ENCODE results near the gene FMO5.
"Not testable (repeated sequence)": the region's sequence is repeated elsewhere in the genome, so short reads cannot be mapped to it uniquely, and the experiment has no call there.

The FMO5 gene

DNA sequence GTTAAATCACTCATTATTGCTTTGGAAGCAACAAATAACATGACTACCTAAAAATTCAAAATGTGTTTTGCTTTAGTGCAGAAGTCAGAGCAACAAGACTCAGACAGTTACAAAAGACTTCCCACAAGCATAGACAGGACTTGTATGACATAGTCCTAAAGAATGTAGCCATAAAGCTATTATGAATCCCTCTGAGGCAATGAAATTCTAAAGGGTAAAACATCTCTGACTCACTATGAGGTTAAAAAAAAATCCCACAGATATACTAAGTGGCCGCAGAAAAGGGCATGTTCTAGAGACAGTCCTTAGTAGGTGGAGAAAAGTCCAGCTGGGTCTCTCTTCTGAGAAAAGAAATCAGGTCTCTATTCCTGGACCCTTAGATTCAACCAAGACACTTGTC is 57.8 kb downstream of the FMO5 start:
- Histone ChIP-seq H3K9me3 (ENCODE audit: control insufficient read depth in 1 of 2, low read length in 2 of 2) (no peaks in the 10 kb centered on the region), H3K27ac (ENCODE audit: low read length) (peak overlapping the region; percentile 15), H3K36me3 (ENCODE audit: control insufficient read depth in 1 of 2, insufficient read depth in 2 of 2, low read length in 2 of 2) (peaks cover 0 to 17% of the 10 kb centered on the region in 2 donors), H3K4me1 (ENCODE audit: control insufficient read depth in 1 of 2, insufficient read depth in 2 of 2, low read length in 2 of 2) (peaks cover 18 to 20% of the 10 kb centered on the region in 2 donors), H3K4me3 (ENCODE audit: low read depth in 1 of 2, low read length in 2 of 2) (no peak overlapping the region), H3K27me3 (ENCODE audit: low read depth, low read length) (no peaks in the 10 kb centered on the region)

DNA sequence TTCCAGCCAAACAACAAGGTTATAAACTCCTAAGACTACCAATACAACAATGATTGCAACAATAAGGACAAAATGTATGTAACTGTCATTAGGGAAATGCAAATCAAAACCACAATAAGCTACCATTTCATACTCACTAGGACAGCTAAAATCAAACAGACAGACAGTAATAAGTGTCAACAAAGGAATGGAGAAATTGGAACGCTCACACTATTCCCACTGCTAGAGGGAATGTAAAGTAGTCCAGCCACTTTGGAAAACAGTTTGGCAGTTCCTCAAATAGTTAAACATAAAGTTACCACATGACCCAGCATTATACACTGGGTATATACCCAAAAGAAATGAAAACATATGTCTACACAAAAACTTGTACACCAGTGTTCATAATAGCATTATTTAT is 62.1 kb downstream of the FMO5 start:
- peaks cover 37 to 59% of the 10 kb centered on the region in 2 donors for H3K36me3 ChIP-seq (ENCODE audit: control insufficient read depth in 1 of 2, insufficient read depth in 2 of 2, low read length in 2 of 2)
- no peaks in the 10 kb centered on the region for H3K4me1 ChIP-seq (ENCODE audit: control insufficient read depth in 1 of 2, insufficient read depth in 2 of 2, low read length in 2 of 2)
- H3K9me3 ChIP-seq (ENCODE audit: control insufficient read depth in 1 of 2, low read length in 2 of 2), result no peaks in the 10 kb centered on the region
- H3K27ac ChIP-seq (ENCODE audit: low read length), result no peak overlapping the region
- H3K27me3 ChIP-seq (ENCODE audit: low read depth, low read length), result no peaks in the 10 kb centered on the region
- no peak overlapping the region for H3K4me3 ChIP-seq (ENCODE audit: low read depth in 1 of 2, low read length in 2 of 2)

DNA sequence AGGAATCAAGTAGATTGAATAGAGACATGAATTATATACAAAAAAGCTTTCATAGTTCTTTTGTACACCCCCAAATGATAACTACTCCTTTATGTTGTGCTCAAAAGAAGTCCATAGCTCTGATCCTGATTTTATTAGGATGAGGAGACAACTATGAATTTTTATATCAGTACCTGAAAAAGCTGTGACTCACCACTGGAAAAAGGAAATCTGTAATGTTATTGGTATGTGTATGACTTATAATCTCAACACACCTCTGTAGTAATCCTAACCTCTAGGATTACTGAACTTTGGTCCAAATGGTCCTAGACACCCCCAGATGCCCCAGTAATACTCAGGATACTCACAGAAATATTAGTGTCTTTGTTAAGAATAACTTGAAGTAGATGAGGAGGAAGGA is 63.0 kb downstream of the FMO5 start:
- Histone ChIP-seq H3K27me3 (ENCODE audit: low read depth, low read length) (no peaks in the 10 kb centered on the region), H3K4me3 (ENCODE audit: low read depth in 1 of 2, low read length in 2 of 2) (no peak overlapping the region), H3K9me3 (ENCODE audit: control insufficient read depth in 1 of 2, low read length in 2 of 2) (no peaks in the 10 kb centered on the region), H3K36me3 (ENCODE audit: control insufficient read depth in 1 of 2, insufficient read depth in 2 of 2, low read length in 2 of 2) (peaks cover 43 to 67% of the 10 kb centered on the region in 2 donors), H3K4me1 (ENCODE audit: control insufficient read depth in 1 of 2, insufficient read depth in 2 of 2, low read length in 2 of 2) (no peaks in the 10 kb centered on the region), H3K27ac (ENCODE audit: low read length) (no peak overlapping the region)

DNA sequence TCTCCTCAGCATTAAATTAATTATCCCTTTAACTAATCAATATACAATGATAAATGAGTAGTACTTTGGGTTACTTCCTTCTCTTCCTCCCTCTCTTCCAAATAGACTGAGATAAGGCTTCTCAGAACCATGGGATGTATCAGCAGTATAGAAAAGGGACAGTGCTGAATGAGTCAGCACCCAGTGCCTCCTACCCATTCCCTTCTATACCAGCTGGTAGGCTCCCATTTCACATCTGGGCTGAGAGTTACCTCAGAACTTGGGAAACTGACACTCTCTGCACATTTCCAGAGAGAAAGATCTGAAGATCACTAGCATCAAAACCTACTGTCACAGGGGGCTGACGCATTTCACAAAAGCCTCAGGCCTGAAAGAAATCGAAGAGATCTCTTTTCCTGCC is 68.0 kb downstream of the FMO5 start:
- H3K36me3 ChIP-seq (ENCODE audit: control insufficient read depth in 1 of 2, insufficient read depth in 2 of 2, low read length in 2 of 2), result peaks cover 54 to 75% of the 10 kb centered on the region in 2 donors

DNA sequence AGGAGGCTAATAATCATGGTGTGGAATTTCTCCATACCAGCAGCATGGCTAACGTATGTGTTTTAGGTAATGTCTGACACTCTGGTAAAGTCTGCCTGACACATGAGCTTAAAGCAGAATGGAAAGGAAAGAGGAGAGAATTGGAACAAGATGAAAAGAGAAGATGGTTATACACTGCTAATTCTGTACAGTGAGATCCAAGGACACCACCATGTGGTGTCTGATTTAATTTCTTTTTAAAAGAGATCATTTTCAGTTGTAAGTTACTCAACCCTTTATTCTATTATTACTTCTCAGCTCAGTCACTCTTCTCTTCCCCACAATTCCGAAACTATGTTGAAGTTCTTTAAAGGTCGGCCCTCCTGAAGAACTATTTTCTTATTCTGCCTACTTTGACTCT is 68.5 kb downstream of the FMO5 start:
- Histone ChIP-seq H3K4me1 (ENCODE audit: control insufficient read depth in 1 of 2, insufficient read depth in 2 of 2, low read length in 2 of 2) (no peaks in the 10 kb centered on the region), H3K4me3 (ENCODE audit: low read depth in 1 of 2, low read length in 2 of 2) (no peak overlapping the region), H3K36me3 (ENCODE audit: control insufficient read depth in 1 of 2, insufficient read depth in 2 of 2, low read length in 2 of 2) (peaks cover 51 to 70% of the 10 kb centered on the region in 2 donors), H3K27me3 (ENCODE audit: low read depth, low read length) (no peaks in the 10 kb centered on the region), H3K27ac (ENCODE audit: low read length) (no peak overlapping the region), H3K9me3 (ENCODE audit: control insufficient read depth in 1 of 2, low read length in 2 of 2) (no peaks in the 10 kb centered on the region)

More for the DNA sequence above, 68.0 kb downstream of the FMO5 start:
- H3K27me3 ChIP-seq (ENCODE audit: low read depth, low read length); H3K27ac ChIP-seq (ENCODE audit: low read length); H3K4me1 ChIP-seq (ENCODE audit: control insufficient read depth in 1 of 2, insufficient read depth in 2 of 2, low read length in 2 of 2); H3K9me3 ChIP-seq (ENCODE audit: control insufficient read depth in 1 of 2, low read length in 2 of 2); H3K4me3 ChIP-seq (ENCODE audit: low read depth in 1 of 2, low read length in 2 of 2): not testable (repeated sequence)

DNA sequence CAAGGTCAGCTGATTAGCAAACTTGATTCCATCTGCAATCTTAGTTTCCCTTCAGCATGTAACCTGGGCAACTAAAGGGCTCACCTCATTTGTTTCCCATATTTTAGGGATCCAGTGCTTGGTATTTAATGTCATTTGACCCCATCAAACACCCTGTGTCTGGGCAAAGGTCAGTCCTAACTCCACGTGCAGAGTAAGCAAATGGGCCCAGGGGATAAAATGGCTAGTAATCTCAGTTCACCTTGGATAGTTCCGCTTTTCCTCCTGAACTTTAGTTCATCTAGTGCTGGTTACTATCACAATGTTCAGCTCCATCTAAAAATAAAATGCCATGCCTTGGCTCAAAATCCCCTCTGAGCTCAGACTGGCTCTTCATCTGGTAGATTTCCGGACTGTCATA is 72.4 kb downstream of the FMO5 start:
- Histone ChIP-seq H3K4me1 (ENCODE audit: control insufficient read depth in 1 of 2, insufficient read depth in 2 of 2, low read length in 2 of 2) (no peaks in the 10 kb centered on the region), H3K27me3 (ENCODE audit: low read depth, low read length) (no peaks in the 10 kb centered on the region), H3K27ac (ENCODE audit: low read length) (no peak overlapping the region), H3K4me3 (ENCODE audit: low read depth in 1 of 2, low read length in 2 of 2) (no peak overlapping the region), H3K36me3 (ENCODE audit: control insufficient read depth in 1 of 2, insufficient read depth in 2 of 2, low read length in 2 of 2) (peaks cover 14 to 32% of the 10 kb centered on the region in 2 donors), H3K9me3 (ENCODE audit: control insufficient read depth in 1 of 2, low read length in 2 of 2) (no peaks in the 10 kb centered on the region)

DNA sequence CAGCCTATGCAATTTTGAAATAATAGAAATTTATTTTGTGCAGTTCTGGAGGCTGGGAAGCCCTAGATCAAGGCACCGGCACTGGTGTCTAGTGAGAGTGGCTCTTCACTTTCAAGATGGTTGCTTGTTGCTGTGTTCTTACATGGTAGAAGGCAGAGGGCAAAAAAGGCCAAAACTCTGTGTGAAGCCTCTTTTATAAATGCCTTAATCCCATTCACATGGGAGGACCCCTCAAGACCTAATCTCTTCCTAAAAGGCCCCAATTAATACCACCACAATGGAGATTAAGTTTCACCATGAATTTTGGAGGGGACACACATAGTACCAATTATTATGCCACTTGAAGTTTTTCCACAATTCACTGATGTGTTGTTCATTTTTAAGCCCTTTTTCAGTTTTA is 73.9 kb downstream of the FMO5 start:
- Histone ChIP-seq H3K27ac (ENCODE audit: low read length) (no peak overlapping the region), H3K36me3 (ENCODE audit: control insufficient read depth in 1 of 2, insufficient read depth in 2 of 2, low read length in 2 of 2) (peaks cover 12 to 18% of the 10 kb centered on the region in 2 donors), H3K27me3 (ENCODE audit: low read depth, low read length) (no peaks in the 10 kb centered on the region), H3K4me3 (ENCODE audit: low read depth in 1 of 2, low read length in 2 of 2) (no peak overlapping the region), H3K9me3 (ENCODE audit: control insufficient read depth in 1 of 2, low read length in 2 of 2) (no peaks in the 10 kb centered on the region), H3K4me1 (ENCODE audit: control insufficient read depth in 1 of 2, insufficient read depth in 2 of 2, low read length in 2 of 2) (no peaks in the 10 kb centered on the region)

DNA sequence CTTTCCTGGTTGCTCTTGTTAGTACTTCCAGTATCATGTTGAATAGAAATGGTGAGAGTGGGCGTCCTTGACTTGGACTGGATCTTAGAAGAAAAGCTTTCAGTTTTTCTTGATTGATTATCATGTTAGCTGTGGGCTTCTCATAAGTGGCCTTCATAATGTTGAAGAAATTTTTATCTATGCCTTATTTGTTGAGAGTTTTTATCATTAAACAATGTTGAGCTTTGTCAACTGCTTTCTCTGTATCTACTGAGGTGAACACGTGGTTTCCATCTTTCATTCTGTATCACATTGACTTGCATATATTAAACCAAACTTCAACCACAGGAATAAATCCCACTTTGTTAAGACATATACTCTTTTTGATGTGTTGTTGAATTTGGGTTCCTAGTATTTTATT is 82.3 kb downstream of the FMO5 start:
- H3K36me3 ChIP-seq (ENCODE audit: control insufficient read depth in 1 of 2, insufficient read depth in 2 of 2, low read length in 2 of 2), result no peaks in the 10 kb centered on the region
- H3K4me3 ChIP-seq (ENCODE audit: low read depth in 1 of 2, low read length in 2 of 2), result no peak overlapping the region
- H3K27ac ChIP-seq (ENCODE audit: low read length), result no peak overlapping the region
- H3K4me1 ChIP-seq (ENCODE audit: control insufficient read depth in 1 of 2, insufficient read depth in 2 of 2, low read length in 2 of 2), result no peaks in the 10 kb centered on the region
- no peaks in the 10 kb centered on the region for H3K9me3 ChIP-seq (ENCODE audit: control insufficient read depth in 1 of 2, low read length in 2 of 2)
- no peaks in the 10 kb centered on the region for H3K27me3 ChIP-seq (ENCODE audit: low read depth, low read length)

Measured in muscle layer of duodenum (tissue), 2 donors.